ENCODE data around the gene CNTN3. TPM values are rescaled to one million over a fixed set of nuclear protein-coding genes. Genes with fewer than 3 reads are reported as not detected.

The CNTN3 gene
- total and polyA plus RNA-seq, 5 experiments from 2014 or later: not detected

GRCh38 chr3:74603292-74603691 is 11.2 kb downstream of the CNTN3 start:
- Mint-ChIP-seq H3K27ac (no peak overlapping the region), H3K4me1 (no peaks in the 10 kb centered on the region), H3K36me3 (no peaks in the 10 kb centered on the region), H3K4me3 (no peak overlapping the region), H3K27me3 (no peaks in the 10 kb centered on the region), H3K9me3 (peaks cover 0 to 36% (median 5%) of the 10 kb centered on the region in 9 donors)
- DNase-seq: no peak
- POLR2A ChIA-PET: no interaction called here
- ATAC-seq: no peak

DNA sequence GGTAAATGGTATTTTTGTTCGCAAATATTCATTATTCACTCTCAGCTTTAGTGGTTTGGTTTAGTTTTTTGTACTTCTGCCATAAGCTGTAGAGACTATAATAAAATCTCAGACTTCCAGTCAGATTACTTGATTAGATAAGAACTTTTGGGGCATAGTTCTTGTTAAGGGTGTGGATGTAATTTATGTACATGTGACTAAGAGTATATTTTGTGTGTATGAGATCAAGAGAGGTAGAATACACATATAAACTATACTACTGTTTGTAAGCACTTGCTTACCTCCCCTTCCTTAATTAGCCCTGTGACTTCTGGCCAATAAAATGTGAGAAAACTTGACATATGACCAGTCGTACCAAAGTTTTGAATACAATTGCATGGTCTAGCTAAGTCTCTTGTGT is 12.0 kb downstream of the CNTN3 start:
- Mint-ChIP-seq H3K4me1 (no peaks in the 10 kb centered on the region), H3K27me3 (no peaks in the 10 kb centered on the region), H3K36me3 (no peaks in the 10 kb centered on the region), H3K27ac (no peak overlapping the region), H3K9me3 (peaks cover 0 to 36% (median 5%) of the 10 kb centered on the region in 9 donors), H3K4me3 (no peak overlapping the region)
- POLR2A ChIA-PET: no interaction called here
- DNase-seq: no peak
- no peak for ATAC-seq

DNA sequence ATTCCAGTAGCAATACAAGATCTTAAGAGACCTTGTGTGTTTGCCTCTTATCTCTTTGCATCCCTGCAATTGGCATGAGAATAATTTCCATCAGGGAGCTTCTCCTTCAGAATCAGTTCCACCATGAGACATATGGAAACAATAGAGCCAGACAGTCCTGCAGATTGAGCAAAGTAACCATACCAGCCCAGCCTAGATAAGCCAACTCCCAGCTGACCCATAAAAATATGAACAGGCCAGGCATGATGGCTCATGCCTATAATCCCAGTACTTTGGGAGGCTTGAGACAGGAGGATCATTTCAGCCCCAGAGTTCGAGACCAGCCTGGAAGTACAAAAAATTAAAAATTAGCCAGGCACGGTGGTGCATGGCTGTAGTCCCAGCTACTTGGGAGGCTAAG is 12.7 kb downstream of the CNTN3 start:
- DNase-seq (no peak), ATAC-seq (no peak)
- no peaks in the 10 kb centered on the region for H3K27me3 Mint-ChIP-seq
- H3K9me3 Mint-ChIP-seq: peaks cover 0 to 36% (median 6%) of the 10 kb centered on the region in 9 donors
- H3K4me1 Mint-ChIP-seq: no peaks in the 10 kb centered on the region
- POLR2A ChIA-PET: no interaction called here
- H3K27ac Mint-ChIP-seq: no peak overlapping the region
- no peaks in the 10 kb centered on the region for H3K36me3 Mint-ChIP-seq
- H3K4me3 Mint-ChIP-seq: no peak overlapping the region

DNA sequence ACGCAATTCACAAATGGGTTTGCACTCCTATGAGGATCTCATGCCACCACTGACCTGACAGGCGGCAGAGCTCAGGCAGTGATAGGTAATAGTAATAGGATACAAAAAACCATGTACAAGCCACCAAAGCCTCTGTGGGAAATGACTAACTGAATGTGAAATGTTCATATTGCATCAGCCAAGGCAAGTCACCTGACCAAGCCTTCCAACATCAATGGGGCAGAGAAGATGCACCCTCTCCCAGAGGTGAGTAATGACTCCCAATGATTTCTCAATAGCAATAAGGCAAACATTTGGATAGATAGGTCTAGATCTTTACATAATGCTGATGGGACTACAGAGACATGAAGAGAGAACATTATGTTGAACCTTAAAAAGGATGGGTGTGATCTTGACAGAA is 14.9 kb downstream of the CNTN3 start:
- POLR2A ChIA-PET: no interaction called here
- no peak for ATAC-seq
- Mint-ChIP-seq H3K27ac (no peak overlapping the region), H3K4me1 (no peaks in the 10 kb centered on the region), H3K4me3 (no peak overlapping the region), H3K27me3 (no peaks in the 10 kb centered on the region), H3K9me3 (peaks cover 0 to 30% (median 6%) of the 10 kb centered on the region in 9 donors), H3K36me3 (no peaks in the 10 kb centered on the region)
- DNase-seq: no peak

DNA sequence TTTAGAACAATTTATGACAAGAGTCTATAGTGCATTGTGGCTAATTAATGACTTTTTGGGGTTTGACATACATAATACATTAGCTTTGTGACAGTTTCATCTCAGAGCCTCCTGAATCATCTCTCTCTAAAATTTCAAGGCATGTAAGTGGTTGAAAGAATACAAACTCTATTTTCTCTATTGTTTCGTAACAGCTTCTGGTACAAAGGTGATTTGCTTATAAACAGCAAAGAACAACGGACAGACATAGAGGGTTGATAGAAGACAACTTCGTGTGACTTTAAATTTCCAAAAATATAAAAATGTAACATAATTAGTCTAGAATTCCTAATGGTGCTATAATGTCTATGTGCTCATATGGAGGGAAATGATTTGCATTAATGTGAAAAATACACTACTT is 21.3 kb downstream of the CNTN3 start:
- H3K4me3 Mint-ChIP-seq: no peak overlapping the region
- H3K36me3 Mint-ChIP-seq: no peaks in the 10 kb centered on the region
- H3K27me3 Mint-ChIP-seq: no peaks in the 10 kb centered on the region
- DNase-seq (no peak), ATAC-seq (no peak)
- peaks cover 0 to 24% (median 11%) of the 10 kb centered on the region in 9 donors for H3K9me3 Mint-ChIP-seq
- POLR2A ChIA-PET: no interaction called here
- H3K4me1 Mint-ChIP-seq: no peaks in the 10 kb centered on the region
- no peak overlapping the region for H3K27ac Mint-ChIP-seq

DNA sequence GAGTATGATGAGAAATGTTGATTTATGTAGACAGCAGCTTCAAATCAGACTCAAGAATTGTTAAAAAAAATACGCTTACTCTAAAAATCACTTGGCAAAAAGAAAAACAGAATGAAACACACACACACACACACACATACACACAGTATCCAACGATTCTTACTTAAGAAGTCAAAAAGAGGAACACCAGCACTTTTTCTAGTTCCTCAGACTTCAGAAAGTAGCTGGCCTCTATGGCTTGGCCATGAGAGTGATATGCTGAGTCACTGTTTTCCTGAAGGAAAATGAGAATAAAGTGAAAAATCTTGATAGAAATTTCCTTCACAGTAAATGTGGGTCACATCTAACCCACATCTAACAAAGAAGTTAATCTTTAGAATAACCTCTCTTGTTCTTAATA is 22.1 kb downstream of the CNTN3 start:
- H3K27ac Mint-ChIP-seq: no peak overlapping the region
- no peak for ATAC-seq
- H3K9me3 Mint-ChIP-seq: peaks cover 0 to 21% (median 7%) of the 10 kb centered on the region in 9 donors
- no peaks in the 10 kb centered on the region for H3K36me3 Mint-ChIP-seq
- H3K4me1 Mint-ChIP-seq: no peaks in the 10 kb centered on the region
- DNase-seq: no peak
- no peak overlapping the region for H3K4me3 Mint-ChIP-seq
- POLR2A ChIA-PET: no interaction called here
- no peaks in the 10 kb centered on the region for H3K27me3 Mint-ChIP-seq

DNA sequence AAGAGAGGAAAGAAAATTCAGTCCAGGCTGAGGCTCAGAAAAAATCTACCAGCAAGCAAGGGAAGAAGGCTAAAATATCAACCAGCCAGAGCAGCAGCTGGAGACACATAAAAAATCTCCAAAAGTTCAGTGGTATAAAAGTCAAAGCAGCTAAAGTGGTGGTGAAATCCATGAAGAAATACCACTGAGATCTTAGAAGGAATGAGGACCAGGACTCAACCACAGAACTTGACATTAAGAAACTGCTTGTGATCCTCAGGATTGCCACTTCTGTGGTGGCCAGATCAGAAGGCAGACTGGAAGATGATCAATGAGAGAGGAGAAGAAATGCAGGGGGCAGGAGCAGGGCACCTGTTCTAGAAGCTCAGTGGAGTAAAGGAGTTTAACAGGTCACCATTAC is 22.5 kb downstream of the CNTN3 start:
- H3K4me1 Mint-ChIP-seq: no peaks in the 10 kb centered on the region
- no peak overlapping the region for H3K4me3 Mint-ChIP-seq
- H3K9me3 Mint-ChIP-seq: peaks cover 0 to 19% (median 3%) of the 10 kb centered on the region in 9 donors
- H3K27ac Mint-ChIP-seq: no peak overlapping the region
- H3K27me3 Mint-ChIP-seq: no peaks in the 10 kb centered on the region
- H3K36me3 Mint-ChIP-seq: no peaks in the 10 kb centered on the region
- no peak for ATAC-seq
- POLR2A ChIA-PET: no interaction called here
- no peak for DNase-seq

DNA sequence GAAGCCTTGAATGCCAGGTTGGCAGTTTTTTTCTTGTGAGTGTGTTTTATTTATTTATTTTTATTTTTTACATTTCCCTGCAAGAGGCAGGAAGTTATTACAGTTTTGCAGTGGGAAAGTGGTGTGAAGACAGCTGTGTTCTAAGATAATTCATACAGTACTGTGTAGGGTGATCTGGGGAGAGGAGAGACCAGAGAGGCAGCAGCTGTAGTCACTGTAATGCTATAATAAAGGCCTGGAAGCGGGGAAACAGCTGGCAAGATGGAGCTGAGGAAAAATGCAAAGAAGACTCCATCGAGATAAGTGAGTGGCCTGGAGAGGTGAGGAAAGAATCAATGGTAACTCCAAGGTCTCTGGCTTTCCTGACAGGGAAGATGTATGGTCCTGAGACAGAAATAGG is 23.1 kb downstream of the CNTN3 start:
- no peak for ATAC-seq
- no peaks in the 10 kb centered on the region for H3K36me3 Mint-ChIP-seq
- no peak overlapping the region for H3K4me3 Mint-ChIP-seq
- no peak overlapping the region for H3K27ac Mint-ChIP-seq
- no peak for DNase-seq
- peaks cover 0 to 17% (median 3%) of the 10 kb centered on the region in 9 donors for H3K9me3 Mint-ChIP-seq
- no peaks in the 10 kb centered on the region for H3K27me3 Mint-ChIP-seq
- H3K4me1 Mint-ChIP-seq: no peaks in the 10 kb centered on the region
- POLR2A ChIA-PET: no interaction called here

DNA sequence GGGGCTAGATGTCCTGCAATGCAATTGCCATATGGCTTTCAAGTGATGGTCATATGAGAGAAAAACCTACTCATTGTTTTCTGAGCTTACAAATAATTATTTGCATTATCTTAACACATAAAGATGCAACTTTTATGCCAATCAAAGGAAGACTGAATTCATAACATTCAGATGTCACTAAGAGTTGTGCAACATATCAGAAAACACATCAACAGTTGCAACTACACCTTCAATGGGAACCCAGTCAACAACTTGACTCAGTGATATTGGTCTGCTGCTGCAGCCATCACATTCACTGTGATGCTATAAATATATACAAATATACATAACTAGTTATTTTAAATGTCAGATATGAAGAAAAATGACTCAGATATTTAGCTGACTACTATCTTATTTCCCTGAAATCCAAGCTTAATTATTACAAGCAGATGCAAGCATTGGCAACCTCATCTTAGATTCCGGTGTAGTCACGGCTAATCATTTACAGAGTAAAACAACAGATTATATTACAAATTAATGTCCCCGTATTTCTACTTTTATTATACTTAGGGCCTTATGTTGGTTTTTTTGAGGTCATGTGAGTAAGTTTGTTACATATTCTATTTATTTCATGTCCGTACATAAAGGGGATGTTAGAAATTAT is 23.7 kb downstream of the CNTN3 start:
- Mint-ChIP-seq H3K27me3 (no peaks in the 10 kb centered on the region), H3K4me1 (no peaks in the 10 kb centered on the region), H3K36me3 (no peaks in the 10 kb centered on the region), H3K4me3 (no peak overlapping the region), H3K27ac (no peak overlapping the region), H3K9me3 (peaks cover 0 to 20% (median 4%) of the 10 kb centered on the region in 9 donors)
- ATAC-seq (no peak), DNase-seq (no peak)
- POLR2A ChIA-PET: no interaction called here

GRCh38 chr3:74584782-74585181 is 29.7 kb downstream of the CNTN3 start:
- H3K27me3 Mint-ChIP-seq: no peaks in the 10 kb centered on the region
- H3K27ac Mint-ChIP-seq: no peak overlapping the region
- ATAC-seq (no peak), DNase-seq (no peak)
- POLR2A ChIA-PET: no interaction called here
- no peaks in the 10 kb centered on the region for H3K36me3 Mint-ChIP-seq
- no peak overlapping the region for H3K4me3 Mint-ChIP-seq
- H3K9me3 Mint-ChIP-seq: peaks cover 2 to 18% (median 5%) of the 10 kb centered on the region in 9 donors
- H3K4me1 Mint-ChIP-seq: no peaks in the 10 kb centered on the region

DNA sequence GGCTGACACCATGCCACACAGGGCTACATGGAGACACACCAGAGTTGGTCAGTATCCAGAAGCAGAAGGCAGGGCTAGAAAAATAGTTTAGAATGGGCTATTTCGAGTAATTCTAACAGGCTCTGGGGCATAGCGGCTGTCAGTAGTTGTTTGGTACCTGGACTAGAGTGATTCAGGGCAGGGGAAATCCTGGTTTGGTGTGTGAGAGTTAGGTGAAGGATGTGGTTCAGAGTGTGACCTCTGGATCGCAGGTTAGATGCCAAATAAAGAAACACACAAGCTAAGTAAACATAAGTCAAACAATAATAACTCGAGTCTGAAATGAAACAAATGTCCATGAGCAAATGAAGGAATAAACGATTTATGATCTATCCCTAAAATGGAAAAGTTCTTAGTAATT is 31.5 kb downstream of the CNTN3 start:
- Mint-ChIP-seq H3K9me3 (peaks cover 4 to 26% (median 6%) of the 10 kb centered on the region in 9 donors), H3K27me3 (no peaks in the 10 kb centered on the region), H3K4me3 (no peak overlapping the region), H3K27ac (no peak overlapping the region), H3K4me1 (no peaks in the 10 kb centered on the region), H3K36me3 (no peaks in the 10 kb centered on the region)
- DNase-seq (no peak), ATAC-seq (no peak)
- POLR2A ChIA-PET: no interaction called here

DNA sequence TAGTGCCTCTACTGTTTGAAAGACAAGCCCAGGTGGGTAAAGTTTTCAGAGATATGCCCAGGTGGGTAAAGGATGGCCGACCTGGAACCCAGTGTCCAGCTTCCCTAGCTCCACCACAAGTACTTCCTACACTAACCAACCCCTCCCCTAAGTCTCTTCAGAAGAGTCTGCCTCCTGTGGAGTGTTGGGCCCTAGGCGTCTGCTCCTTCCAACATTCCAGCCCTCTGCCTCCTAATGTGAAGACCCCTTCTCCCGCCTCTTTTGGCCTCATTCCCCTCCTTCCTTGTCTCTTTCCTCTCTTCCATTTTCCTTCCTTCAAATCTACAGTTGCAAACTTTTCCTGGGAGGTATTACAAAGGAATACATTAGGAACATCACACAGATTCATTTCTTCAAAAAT is 38.6 kb downstream of the CNTN3 start:
- Mint-ChIP-seq H3K4me3 (no peak overlapping the region), H3K4me1 (no peaks in the 10 kb centered on the region), H3K36me3 (no peaks in the 10 kb centered on the region), H3K9me3 (peaks cover 0 to 45% (median 8%) of the 10 kb centered on the region in 9 donors), H3K27ac (no peak overlapping the region), H3K27me3 (no peaks in the 10 kb centered on the region)
- POLR2A ChIA-PET: no interaction called here
- ATAC-seq (no peak), DNase-seq (no peak)

DNA sequence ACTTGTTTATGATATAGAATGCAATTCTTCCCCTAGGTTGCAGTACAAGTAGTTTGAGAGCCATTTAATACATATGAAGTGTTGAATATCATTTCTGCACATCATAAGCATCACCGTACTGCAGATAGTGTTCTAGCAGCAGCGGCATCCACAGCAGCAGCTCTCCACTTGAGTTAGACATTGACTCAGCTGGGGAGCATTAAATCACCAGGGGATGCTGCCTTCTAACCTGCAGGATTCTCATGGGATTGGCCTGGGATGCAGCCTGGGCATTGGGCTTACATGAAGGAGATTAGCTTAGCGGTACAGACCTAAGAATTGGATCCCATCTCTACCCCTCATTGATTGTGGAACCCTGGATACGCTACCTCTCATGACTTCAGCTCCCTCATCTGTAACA is 43.3 kb downstream of the CNTN3 start:
- H3K4me1 Mint-ChIP-seq: no peaks in the 10 kb centered on the region
- no peaks in the 10 kb centered on the region for H3K27me3 Mint-ChIP-seq
- H3K27ac Mint-ChIP-seq: no peak overlapping the region
- ATAC-seq: no peak
- H3K4me3 Mint-ChIP-seq: no peak overlapping the region
- POLR2A ChIA-PET: no interaction called here
- H3K9me3 Mint-ChIP-seq: peaks cover 0 to 30% (median 16%) of the 10 kb centered on the region in 9 donors
- no peak for DNase-seq
- H3K36me3 Mint-ChIP-seq: peaks cover 0 to 7% (median 0%) of the 10 kb centered on the region in 3 donors

All from naive thymus-derived CD8-positive, alpha-beta T cell (primary cell).